ENCODE measurements around the gene TCAIM.

TCAIM gene

GRCh38 chr3:44301746-44302145 lies 36.8 kb upstream of the TCAIM start:
- Mint-ChIP-seq H3K36me3 (ENCODE audit: low read depth) (no peaks in the 10 kb centered on the region), H3K4me1 (no peaks in the 10 kb centered on the region), H3K27ac (no peak overlapping the region), H3K4me3 (no peak overlapping the region), H3K27me3 (ENCODE audit: low read depth, poor library complexity) (peaks cover 25% of the 10 kb centered on the region), H3K9me3 (no peaks in the 10 kb centered on the region)
- DNase-seq = no peak
- TF ChIP-seq CTCF (IDR thresholded peaks at IDR 0.05) = no peak

DNA sequence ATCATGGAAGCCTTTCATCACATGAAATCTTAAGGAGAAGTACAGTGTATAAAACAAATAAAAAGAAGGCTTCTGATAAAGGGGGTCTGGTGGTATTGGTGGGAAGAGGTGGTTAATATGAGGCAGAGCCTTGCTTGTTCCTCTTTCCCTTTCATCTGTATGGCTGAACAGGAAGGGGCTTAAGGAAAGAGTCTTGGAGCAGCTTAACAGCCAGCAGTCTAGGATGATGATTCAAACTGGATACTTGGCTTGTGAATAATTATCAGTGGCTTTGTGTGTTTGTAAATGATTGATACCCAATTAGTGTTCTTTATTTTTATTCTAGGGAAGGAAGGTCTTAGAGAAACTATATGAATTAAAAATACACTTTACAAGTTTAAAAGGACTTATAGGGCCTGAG lies 29.1 kb upstream of the TCAIM start:
- H3K27me3 Mint-ChIP-seq (ENCODE audit: low read depth, poor library complexity) = peaks cover 5% of the 10 kb centered on the region
- no peaks in the 10 kb centered on the region for H3K4me1 Mint-ChIP-seq
- DNase-seq = no peak
- no peaks in the 10 kb centered on the region for H3K36me3 Mint-ChIP-seq (ENCODE audit: low read depth)
- no peaks in the 10 kb centered on the region for H3K9me3 Mint-ChIP-seq
- no peak for TF ChIP-seq CTCF (IDR thresholded peaks at IDR 0.05)
- no peak overlapping the region for H3K4me3 Mint-ChIP-seq
- no peak overlapping the region for H3K27ac Mint-ChIP-seq

- DNase-seq = no peak
- Mint-ChIP-seq H3K4me1 (no peaks in the 10 kb centered on the region), H3K27ac (peak overlapping the region; percentile 71), H3K36me3 (ENCODE audit: low read depth) (no peaks in the 10 kb centered on the region), H3K9me3 (no peaks in the 10 kb centered on the region), H3K27me3 (ENCODE audit: low read depth, poor library complexity) (peaks cover 8% of the 10 kb centered on the region), H3K4me3 (no peak overlapping the region)
- TF ChIP-seq CTCF (IDR thresholded peaks at IDR 0.05) = no peak
Measured at GRCh38 chr3:44318891-44319311, 19.7 kb upstream of the TCAIM start.

DNA sequence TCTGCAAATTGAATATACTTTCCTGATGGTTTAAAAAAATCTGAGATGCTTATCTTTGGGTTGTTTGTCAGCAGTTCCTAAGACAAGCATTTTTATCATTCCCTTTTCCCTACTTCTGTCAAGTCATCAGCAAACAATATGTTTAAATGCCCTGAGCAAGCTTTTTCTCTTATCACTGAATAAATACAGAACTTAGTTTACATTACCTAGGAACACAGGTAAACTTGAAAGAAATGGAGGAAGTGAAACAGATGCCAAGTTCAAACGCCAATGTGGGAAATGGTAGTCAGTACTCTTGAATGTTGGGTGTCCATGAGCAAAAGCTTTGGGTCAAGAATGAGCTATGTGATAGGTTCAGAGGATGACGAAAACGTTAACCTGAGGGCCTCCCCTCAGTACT lies 17.2 kb upstream of the TCAIM start:
- Mint-ChIP-seq H3K36me3 (ENCODE audit: low read depth) (no peaks in the 10 kb centered on the region), H3K27me3 (ENCODE audit: low read depth, poor library complexity) (peaks cover 10% of the 10 kb centered on the region), H3K4me3 (no peak overlapping the region), H3K9me3 (no peaks in the 10 kb centered on the region), H3K27ac (no peak overlapping the region), H3K4me1 (no peaks in the 10 kb centered on the region)
- no peak for DNase-seq
- no peak for TF ChIP-seq CTCF (IDR thresholded peaks at IDR 0.05)

DNA sequence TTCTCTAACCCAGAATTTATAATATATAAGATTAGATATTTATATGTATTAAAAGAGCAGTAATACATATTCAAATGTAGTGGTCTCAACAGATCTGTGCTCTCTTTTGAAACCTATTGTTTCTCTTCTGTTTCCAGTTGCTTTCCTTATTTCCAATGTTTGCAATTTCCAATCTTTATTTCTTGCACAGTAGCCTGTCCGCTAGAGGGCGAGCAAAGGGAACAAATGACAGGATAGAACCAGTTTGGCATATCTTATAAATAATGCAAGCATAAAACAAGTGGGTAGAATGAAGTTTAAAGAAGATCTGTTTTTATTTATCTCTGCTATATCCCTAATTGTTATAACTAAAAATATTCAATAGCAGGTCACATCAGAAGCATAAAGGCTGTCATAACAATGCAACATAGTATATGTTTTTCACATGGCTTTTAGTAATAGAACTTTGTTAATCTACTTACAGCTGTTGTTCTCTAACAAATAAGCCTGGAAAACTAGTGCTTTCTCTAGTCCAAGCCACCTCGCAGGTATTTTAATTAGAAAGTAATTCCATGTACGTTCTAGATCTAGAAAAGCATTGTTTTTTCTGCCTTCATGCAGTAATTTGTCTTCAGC lies 15.1 kb upstream of the TCAIM start:
- peak; percentile 84 for TF ChIP-seq CTCF (IDR thresholded peaks at IDR 0.05)
- H3K27ac Mint-ChIP-seq = no peak overlapping the region
- H3K4me3 Mint-ChIP-seq = no peak overlapping the region
- H3K36me3 Mint-ChIP-seq (ENCODE audit: low read depth) = no peaks in the 10 kb centered on the region
- DNase-seq = peak; percentile 63
- H3K4me1 Mint-ChIP-seq = no peaks in the 10 kb centered on the region
- no peaks in the 10 kb centered on the region for H3K9me3 Mint-ChIP-seq
- peaks cover 15% of the 10 kb centered on the region for H3K27me3 Mint-ChIP-seq (ENCODE audit: low read depth, poor library complexity)

DNA sequence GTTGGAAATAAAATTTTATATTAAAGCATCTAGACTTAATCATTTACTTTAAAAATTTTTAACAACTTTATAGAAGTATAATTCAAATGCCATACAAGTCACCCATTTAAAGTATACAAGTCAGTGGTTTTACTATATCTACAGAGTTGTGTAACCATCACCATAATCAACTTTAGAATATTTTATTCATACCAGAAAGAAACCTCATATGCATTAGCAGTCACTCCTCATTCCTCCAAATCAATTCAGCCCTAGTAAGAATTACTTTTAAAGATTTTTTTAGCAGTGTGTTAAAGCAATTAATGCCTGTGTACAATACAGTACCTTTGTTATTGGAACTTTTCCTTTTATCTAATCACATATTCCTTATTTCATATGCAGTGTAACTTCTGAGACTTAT lies 14.0 kb upstream of the TCAIM start:
- Mint-ChIP-seq H3K36me3 (ENCODE audit: low read depth) (no peaks in the 10 kb centered on the region), H3K9me3 (no peaks in the 10 kb centered on the region), H3K4me3 (no peak overlapping the region), H3K4me1 (no peaks in the 10 kb centered on the region), H3K27me3 (ENCODE audit: low read depth, poor library complexity) (peaks cover 19% of the 10 kb centered on the region), H3K27ac (no peak overlapping the region)
- no peak for TF ChIP-seq CTCF (IDR thresholded peaks at IDR 0.05)
- DNase-seq = no peak
